NT2/D1 (cell line): Measurements from ENCODE around the gene IRGC.

Experiments
- DNase-seq: peaks from one replicate; pipeline ENCODE4 v3.0.0-alpha.2; 2011; ENCODE audit warnings: low read depth, low spot score
- H3K27me3 ChIP-seq: 2 replicates; pipeline ENCODE4 v1.6.0; 2011; ENCODE audit warnings: mild to moderate bottlenecking; ENCODE audit not compliant: insufficient read length, insufficient read depth
- H3K36me3 ChIP-seq: 2 replicates; pipeline ENCODE4 v1.6.1; 2011; ENCODE audit warnings: mild to moderate bottlenecking, low read length, mixed read lengths; ENCODE audit not compliant: insufficient read depth, insufficient read length
- H3K4me1 ChIP-seq: 2 replicates; pipeline ENCODE4 v1.5.1; 2011; ENCODE audit not compliant: insufficient read depth, insufficient read length
- H3K4me3 ChIP-seq: 2 replicates; pipeline ENCODE4 v1.5.1; 2011; ENCODE audit warnings: low read depth; ENCODE audit not compliant: insufficient read length
- H3K9ac ChIP-seq: 2 replicates; pipeline ENCODE4 v1.6.0; 2011; ENCODE audit warnings: low read depth; ENCODE audit not compliant: insufficient read length
- H3K9me3 ChIP-seq: 2 replicates; pipeline ENCODE4 v1.5.1; 2011; ENCODE audit warnings: mild to moderate bottlenecking, low read length; ENCODE audit not compliant: insufficient read depth
- SUZ12 ChIP-seq: IDR thresholded peaks from 2 replicates; pipeline ENCODE4 v1.6.1; 2011; ENCODE audit not compliant: insufficient read length, insufficient read depth; ENCODE audit errors: extremely low read depth
- YY1 ChIP-seq: IDR thresholded peaks from 2 replicates; pipeline ENCODE4 v1.6.1; 2011; ENCODE audit not compliant: insufficient read length, insufficient read depth
- ZNF274 ChIP-seq: IDR thresholded peaks from 2 replicates; pipeline ENCODE4 v1.6.1; 2011; ENCODE audit warnings: mild to moderate bottlenecking, low read depth, low read length

The IRGC gene

DNA sequence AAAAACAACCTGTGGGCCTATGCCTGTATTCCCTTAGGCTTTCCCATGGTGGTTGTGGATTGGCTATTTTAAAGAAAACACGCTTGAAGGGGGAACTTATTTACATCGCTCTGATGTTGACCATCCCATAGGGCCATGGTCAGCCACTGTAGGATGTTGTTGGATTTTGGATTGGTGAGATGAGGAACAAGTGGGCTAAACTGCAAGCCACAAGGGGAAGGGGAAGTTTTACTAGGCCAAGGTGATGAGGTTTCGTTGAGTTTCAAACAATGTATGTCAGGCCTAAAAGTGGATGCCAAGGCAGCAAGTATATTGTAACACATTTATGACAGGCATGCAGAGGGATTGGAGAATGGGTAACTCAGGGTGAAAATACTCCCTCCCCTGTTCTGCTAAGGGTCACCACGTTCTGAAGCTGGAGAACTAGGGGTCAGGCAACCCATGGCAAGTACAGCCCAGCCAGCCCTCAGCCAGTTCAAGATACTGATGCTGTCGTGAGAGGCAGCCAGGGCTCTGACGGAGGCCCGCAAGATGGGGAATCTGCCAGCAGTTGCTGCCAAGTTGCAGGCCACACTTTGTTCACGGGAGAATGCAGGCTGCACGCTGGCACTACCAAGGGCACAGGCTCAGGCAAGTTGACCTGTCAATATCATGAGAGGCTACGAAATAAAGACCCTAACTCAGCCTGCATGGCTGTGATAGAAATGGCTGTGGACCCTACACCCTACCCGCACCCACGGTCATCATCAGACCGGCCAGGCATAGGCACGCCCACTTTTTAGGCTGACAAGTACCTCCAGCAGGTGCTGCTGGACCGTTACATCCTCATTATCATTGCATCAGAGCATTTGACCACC, 11.1 kb downstream of the IRGC start:
- H3K9me3 ChIP-seq: no peaks in the 10 kb centered on the region
- H3K27me3 ChIP-seq: no peaks in the 10 kb centered on the region
- no peak for DNase-seq
- TF ChIP-seq YY1: no peak
- no peak for TF ChIP-seq SUZ12
- no peak for TF ChIP-seq ZNF274
- H3K4me3 ChIP-seq: no peak overlapping the region
- peaks cover 31% of the 10 kb centered on the region for H3K36me3 ChIP-seq
- H3K4me1 ChIP-seq: peaks cover 8% of the 10 kb centered on the region
- H3K9ac ChIP-seq: no peak overlapping the region

DNA sequence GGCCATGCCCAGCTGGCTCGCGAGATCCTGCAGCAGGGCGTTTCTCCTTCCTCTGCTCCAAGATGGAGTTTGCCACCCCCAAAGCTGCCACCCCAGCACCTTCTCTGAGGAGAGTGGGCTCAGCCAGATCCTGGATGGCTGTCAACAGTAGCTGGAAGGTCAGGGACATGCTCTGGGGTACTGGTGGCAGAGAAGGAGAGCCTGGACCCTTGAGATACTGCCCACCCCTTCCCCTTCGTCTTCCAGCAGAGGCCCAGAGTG, 11.6 kb downstream of the IRGC start:
- H3K4me3 ChIP-seq: no peak overlapping the region
- no peaks in the 10 kb centered on the region for H3K9me3 ChIP-seq
- H3K4me1 ChIP-seq: peaks cover 8% of the 10 kb centered on the region
- no peak for DNase-seq
- H3K36me3 ChIP-seq: peaks cover 37% of the 10 kb centered on the region
- no peak for TF ChIP-seq ZNF274
- TF ChIP-seq SUZ12: no peak
- no peak for TF ChIP-seq YY1
- no peak overlapping the region for H3K9ac ChIP-seq
- no peaks in the 10 kb centered on the region for H3K27me3 ChIP-seq

DNA sequence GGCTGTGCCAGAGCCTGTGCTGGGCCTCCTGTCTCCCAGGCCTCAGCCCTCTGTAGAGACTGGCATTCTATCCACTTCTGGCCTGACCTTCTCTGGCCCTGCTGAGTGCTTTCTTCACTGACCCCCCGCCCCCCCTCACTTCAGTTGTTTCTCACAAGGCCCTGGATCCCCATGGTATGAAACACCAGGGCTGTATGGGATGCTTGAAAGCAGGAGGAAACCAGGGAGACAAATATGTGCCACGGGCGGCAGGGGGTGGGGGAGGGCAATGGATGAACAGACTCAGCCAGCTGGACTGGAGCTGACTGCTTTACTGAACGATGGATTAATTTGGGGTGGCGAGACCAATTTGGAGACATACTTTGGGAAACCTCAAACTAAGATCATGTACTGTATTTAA, 14.0 kb downstream of the IRGC start:
- Histone ChIP-seq H3K9ac (no peak overlapping the region), H3K9me3 (no peaks in the 10 kb centered on the region), H3K36me3 (peaks cover 60% of the 10 kb centered on the region), H3K4me3 (no peak overlapping the region), H3K4me1 (peaks cover 8% of the 10 kb centered on the region), H3K27me3 (no peaks in the 10 kb centered on the region)
- TF ChIP-seq SUZ12 (no peak), YY1 (no peak), ZNF274 (no peak)
- no peak for DNase-seq

DNA sequence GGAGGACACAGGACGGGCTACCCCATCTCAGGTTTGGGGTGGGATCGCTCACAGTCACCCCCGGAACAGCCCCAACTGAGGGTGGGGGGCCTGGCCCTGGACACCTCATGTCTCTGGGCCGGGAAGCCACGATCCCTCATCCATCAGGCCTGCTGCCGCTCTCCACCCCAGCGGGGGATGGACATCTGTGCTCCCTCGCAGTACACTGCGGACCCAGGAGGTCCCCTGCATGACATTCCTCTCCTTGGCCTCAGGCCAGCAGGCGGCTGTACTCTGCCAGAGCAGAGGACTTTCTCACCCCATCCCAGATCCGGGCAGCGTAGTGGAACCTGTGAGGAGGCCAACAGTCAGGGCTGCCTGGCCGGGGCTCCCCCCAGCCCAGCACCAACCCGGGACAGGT, 15.5 kb downstream of the IRGC start:
- no peak for DNase-seq
- Histone ChIP-seq H3K4me3 (no peak overlapping the region), H3K4me1 (peaks cover 8% of the 10 kb centered on the region), H3K27me3 (no peaks in the 10 kb centered on the region), H3K36me3 (peaks cover 61% of the 10 kb centered on the region), H3K9me3 (no peaks in the 10 kb centered on the region), H3K9ac (no peak overlapping the region)
- TF ChIP-seq YY1 (no peak), SUZ12 (no peak), ZNF274 (no peak)

DNA sequence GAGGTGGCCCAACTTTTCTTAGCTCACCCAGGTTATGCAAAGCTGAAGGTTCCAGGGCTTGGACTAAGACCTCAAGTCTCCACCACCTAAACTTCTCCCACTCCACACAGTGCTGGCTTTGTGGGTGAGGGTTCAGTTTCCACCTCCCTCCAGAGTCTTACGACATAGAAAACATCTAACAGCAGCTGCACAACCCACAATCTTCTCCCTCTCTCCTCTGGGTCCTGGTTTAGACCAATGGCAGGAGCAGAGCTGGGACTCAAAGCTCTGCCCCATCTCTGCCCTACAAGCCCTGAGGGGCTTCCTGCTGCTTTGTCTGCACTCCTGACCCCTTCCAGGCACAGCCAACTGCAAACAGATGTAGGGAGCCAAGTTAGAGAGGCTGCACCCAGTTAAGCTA, 16.0 kb downstream of the IRGC start:
- no peak overlapping the region for H3K9ac ChIP-seq
- H3K27me3 ChIP-seq: no peaks in the 10 kb centered on the region
- DNase-seq: no peak
- H3K36me3 ChIP-seq: peaks cover 64% of the 10 kb centered on the region
- H3K4me1 ChIP-seq: peaks cover 8% of the 10 kb centered on the region
- no peak for TF ChIP-seq ZNF274
- TF ChIP-seq YY1: no peak
- TF ChIP-seq SUZ12: no peak
- no peak overlapping the region for H3K4me3 ChIP-seq
- H3K9me3 ChIP-seq: no peaks in the 10 kb centered on the region

DNA sequence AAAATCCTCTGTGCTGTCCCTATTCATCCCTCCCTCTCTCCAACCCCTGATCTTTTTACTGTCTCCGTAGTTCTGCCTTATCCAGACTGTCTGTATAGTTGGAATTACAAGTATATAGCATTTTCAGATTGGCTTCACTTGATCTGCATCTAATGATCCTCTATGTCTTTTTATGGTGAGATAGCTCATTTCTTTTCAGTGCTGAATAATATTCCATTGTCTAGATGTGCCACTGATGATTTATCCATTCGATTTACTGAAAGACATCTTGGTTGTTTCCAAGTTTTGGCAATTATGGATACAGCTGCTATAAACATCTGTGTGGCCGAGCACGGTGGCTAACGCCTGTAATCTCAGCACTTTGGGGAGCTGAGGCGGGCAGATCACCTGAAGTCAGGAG, 19.1 kb downstream of the IRGC start:
- Histone ChIP-seq H3K36me3 (peaks cover 69% of the 10 kb centered on the region), H3K4me3 (no peak overlapping the region), H3K9ac (no peak overlapping the region)

DNA sequence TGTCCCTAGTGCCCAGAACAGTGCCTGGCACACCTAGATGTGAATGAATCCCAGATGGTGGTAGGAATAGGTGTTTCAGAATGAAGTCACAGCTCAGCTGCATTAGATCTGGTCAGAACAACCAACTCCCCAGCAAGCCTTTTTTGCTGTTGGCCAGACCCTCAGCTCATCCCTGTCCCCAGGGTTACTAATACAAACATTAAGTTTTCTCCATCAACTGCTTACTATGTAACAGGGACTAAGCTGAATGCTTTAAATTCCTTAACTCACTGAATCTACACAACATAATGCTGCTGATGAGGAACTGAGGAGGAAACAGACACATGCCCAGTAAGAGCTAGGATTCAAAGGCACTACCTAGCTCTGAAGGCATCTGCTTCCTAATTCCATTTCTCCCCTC, 20.1 kb downstream of the IRGC start:
- Histone ChIP-seq H3K9ac (no peak overlapping the region), H3K9me3 (no peaks in the 10 kb centered on the region)

More for the DNA sequence above, 19.1 kb downstream of the IRGC start:
- DNase-seq: no peak
- Histone ChIP-seq H3K27me3 (no peaks in the 10 kb centered on the region), H3K9me3 (no peaks in the 10 kb centered on the region), H3K4me1 (peaks cover 10% of the 10 kb centered on the region)
- no peak for TF ChIP-seq ZNF274
- TF ChIP-seq SUZ12: no peak
- no peak for TF ChIP-seq YY1

DNA sequence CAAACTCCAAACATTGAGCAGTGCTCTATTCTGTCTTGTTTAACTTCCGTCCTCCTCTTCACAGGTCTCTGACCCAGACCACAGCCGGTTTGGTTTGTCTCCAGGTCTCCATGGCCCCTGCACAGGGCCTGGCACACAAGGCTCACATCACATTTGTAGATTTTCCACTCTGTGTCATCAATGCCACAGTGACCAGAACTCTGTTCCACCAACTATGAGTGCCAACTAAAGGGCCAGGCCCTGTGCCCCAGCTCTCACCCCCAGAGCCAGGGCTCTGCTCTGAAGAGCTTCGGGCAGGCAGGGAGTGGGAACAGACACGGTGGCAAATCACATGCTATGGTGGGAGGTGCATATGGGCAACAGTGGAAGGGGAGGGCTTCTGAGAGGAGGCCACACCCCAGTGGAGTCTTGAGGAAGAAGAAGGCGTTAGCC, 22.9 kb downstream of the IRGC start:
- no peak for DNase-seq
- Histone ChIP-seq H3K36me3 (peaks cover 63% of the 10 kb centered on the region), H3K9ac (no peak overlapping the region), H3K4me1 (peaks cover 5% of the 10 kb centered on the region), H3K9me3 (no peaks in the 10 kb centered on the region), H3K27me3 (no peaks in the 10 kb centered on the region), H3K4me3 (no peak overlapping the region)
- TF ChIP-seq YY1 (no peak), SUZ12 (no peak), ZNF274 (no peak)

More for the DNA sequence above, 20.1 kb downstream of the IRGC start:
- TF ChIP-seq SUZ12 (no peak), ZNF274 (no peak), YY1 (no peak)
- no peak overlapping the region for H3K4me3 ChIP-seq
- DNase-seq: no peak
- peaks cover 70% of the 10 kb centered on the region for H3K36me3 ChIP-seq
- no peaks in the 10 kb centered on the region for H3K27me3 ChIP-seq
- peaks cover 10% of the 10 kb centered on the region for H3K4me1 ChIP-seq
